ENCODE results near the gene CDH4.

- TF ChIP-seq CTCF (IDR thresholded peaks at IDR 0.05) (no peak), POLR2A (IDR thresholded peaks at IDR 0.05) (no peak)
Measured at GRCh38 chr20:61960836-61961235, 708.8 kb downstream of the CDH4 start.
